Measurements from ENCODE around the gene S1PR4. TPM values are rescaled to one million over a fixed set of nuclear protein-coding genes. Genes with fewer than 3 reads are reported as not detected.

Gene S1PR4
- total RNA-seq, 1 donor from 2014 or later = not detected

DNA sequence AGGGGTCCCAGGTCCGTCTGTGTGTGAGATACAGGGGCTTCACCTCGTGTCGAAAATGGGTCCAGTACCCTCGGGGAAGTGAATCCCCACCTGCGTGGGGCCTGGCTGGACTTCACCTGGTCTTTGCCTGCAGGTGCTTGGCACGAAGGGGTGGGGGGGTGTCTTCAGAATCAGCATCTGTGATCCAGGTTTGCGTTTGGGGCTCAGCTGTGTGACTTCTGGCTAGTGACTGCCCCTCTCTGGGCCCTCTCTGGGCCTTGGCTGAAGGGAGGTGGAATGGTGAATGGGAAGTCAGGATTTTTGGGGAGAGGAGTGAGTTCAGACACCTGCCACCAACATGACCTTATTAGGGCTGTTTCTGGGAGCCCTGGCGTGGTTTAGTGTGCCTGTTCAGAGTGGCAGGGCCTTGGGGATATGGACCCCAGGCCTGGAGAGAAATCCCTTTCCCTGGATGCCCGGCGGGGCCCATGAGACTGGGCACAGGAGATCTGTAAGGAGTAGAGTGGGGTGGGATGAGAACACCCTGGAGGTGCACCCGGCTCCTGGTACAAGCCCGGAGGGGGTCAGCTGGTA, 48.6 kb downstream of the S1PR4 start:
- no peak overlapping the region for H2AFZ ChIP-seq (ENCODE audit: low read depth, low read length)
- H3K9ac ChIP-seq (ENCODE audit: low read length) = no peak overlapping the region
- Mint-ChIP-seq H3K36me3 (ENCODE audit: low read depth, unreplicated experiment) (no peaks in the 10 kb centered on the region), H3K4me1 (ENCODE audit: low read depth, unreplicated experiment) (no peaks in the 10 kb centered on the region), H3K9me3 (ENCODE audit: unreplicated experiment) (peaks cover 3% of the 10 kb centered on the region), H3K27me3 (ENCODE audit: low read depth, unreplicated experiment) (peaks cover 37% of the 10 kb centered on the region), H3K27ac (ENCODE audit: unreplicated experiment) (no peak overlapping the region), H3K4me3 (ENCODE audit: unreplicated experiment) (no peak overlapping the region)
- H3K27me3 ChIP-seq (ENCODE audit: insufficient read depth, low read length) = peaks cover 23% of the 10 kb centered on the region
- no peak overlapping the region for H3K4me2 ChIP-seq (ENCODE audit: low read length)
- no peak overlapping the region for H3K27ac ChIP-seq (ENCODE audit: low read depth, low read length)
- no peaks in the 10 kb centered on the region for H3K9me3 ChIP-seq (ENCODE audit: insufficient read depth, low read depth, low read length)
- TF ChIP-seq, protein P1, sequence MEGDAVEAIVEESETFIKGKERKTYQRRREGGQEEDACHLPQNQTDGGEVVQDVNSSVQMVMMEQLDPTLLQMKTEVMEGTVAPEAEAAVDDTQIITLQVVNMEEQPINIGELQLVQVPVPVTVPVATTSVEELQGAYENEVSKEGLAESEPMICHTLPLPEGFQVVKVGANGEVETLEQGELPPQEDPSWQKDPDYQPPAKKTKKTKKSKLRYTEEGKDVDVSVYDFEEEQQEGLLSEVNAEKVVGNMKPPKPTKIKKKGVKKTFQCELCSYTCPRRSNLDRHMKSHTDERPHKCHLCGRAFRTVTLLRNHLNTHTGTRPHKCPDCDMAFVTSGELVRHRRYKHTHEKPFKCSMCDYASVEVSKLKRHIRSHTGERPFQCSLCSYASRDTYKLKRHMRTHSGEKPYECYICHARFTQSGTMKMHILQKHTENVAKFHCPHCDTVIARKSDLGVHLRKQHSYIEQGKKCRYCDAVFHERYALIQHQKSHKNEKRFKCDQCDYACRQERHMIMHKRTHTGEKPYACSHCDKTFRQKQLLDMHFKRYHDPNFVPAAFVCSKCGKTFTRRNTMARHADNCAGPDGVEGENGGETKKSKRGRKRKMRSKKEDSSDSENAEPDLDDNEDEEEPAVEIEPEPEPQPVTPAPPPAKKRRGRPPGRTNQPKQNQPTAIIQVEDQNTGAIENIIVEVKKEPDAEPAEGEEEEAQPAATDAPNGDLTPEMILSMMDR (IDR thresholded peaks at IDR 0.05; ENCODE audit: insufficient read depth, low read depth, low read length) = no peak
- no peak for TF ChIP-seq EZH2 (IDR thresholded peaks at IDR 0.05; ENCODE audit: insufficient read depth, low read length)
- H4K20me1 ChIP-seq (ENCODE audit: insufficient read depth, low read length) = no peaks in the 10 kb centered on the region
- H3K4me1 ChIP-seq (ENCODE audit: insufficient read depth, low read length) = no peaks in the 10 kb centered on the region
- no peaks in the 10 kb centered on the region for H3K79me2 ChIP-seq (ENCODE audit: insufficient read depth, low read length)
- H3K4me3 ChIP-seq (ENCODE audit: insufficient read depth, low read depth, low read length) = no peak overlapping the region
- DNase-seq (ENCODE audit: low read depth) (no peak), FAIRE-seq (no peak)
- no peaks in the 10 kb centered on the region for H3K36me3 ChIP-seq (ENCODE audit: insufficient read depth, low read length)

DNA sequence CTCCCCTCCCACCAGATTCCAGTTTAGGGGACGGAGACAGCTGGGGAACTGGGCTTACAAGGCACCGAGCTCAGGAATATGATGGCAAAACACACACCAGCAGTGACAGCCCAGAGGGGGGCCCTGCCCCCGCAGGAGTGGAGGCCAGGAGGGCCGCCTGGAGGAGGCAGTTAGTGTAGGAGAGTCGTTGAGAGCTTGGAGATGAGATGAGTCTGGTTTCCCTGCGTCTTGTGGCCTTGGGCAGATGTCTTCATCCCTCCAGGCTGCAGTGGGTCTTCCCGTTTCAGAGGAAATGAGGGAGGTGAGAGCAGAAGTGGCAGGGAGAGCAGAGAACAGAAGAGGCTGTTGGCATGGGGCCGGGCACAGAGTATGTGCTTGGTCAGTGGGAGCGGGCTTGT, 50.8 kb downstream of the S1PR4 start:
- Mint-ChIP-seq H3K27ac (ENCODE audit: unreplicated experiment) (no peak overlapping the region), H3K9me3 (ENCODE audit: unreplicated experiment) (peaks cover 5% of the 10 kb centered on the region), H3K4me1 (ENCODE audit: low read depth, unreplicated experiment) (no peaks in the 10 kb centered on the region), H3K27me3 (ENCODE audit: low read depth, unreplicated experiment) (peaks cover 50% of the 10 kb centered on the region), H3K4me3 (ENCODE audit: unreplicated experiment) (no peak overlapping the region), H3K36me3 (ENCODE audit: low read depth, unreplicated experiment) (no peaks in the 10 kb centered on the region)
- peaks cover 23% of the 10 kb centered on the region for H3K27me3 ChIP-seq (ENCODE audit: insufficient read depth, low read length)
- no peak for TF ChIP-seq EZH2 (IDR thresholded peaks at IDR 0.05; ENCODE audit: insufficient read depth, low read length)
- TF ChIP-seq, protein P1 (IDR thresholded peaks at IDR 0.05; ENCODE audit: insufficient read depth, low read depth, low read length) = no peak
- no peak overlapping the region for H3K4me3 ChIP-seq (ENCODE audit: insufficient read depth, low read depth, low read length)
- H2AFZ ChIP-seq (ENCODE audit: low read depth, low read length) = no peak overlapping the region
- FAIRE-seq = no peak
- H3K27ac ChIP-seq (ENCODE audit: low read depth, low read length) = no peak overlapping the region
- H3K4me1 ChIP-seq (ENCODE audit: insufficient read depth, low read length) = no peaks in the 10 kb centered on the region
- H3K9me3 ChIP-seq (ENCODE audit: insufficient read depth, low read depth, low read length) = no peaks in the 10 kb centered on the region
- H3K79me2 ChIP-seq (ENCODE audit: insufficient read depth, low read length) = no peaks in the 10 kb centered on the region
- no peak for DNase-seq (ENCODE audit: low read depth)
- H4K20me1 ChIP-seq (ENCODE audit: insufficient read depth, low read length) = no peaks in the 10 kb centered on the region
- no peak overlapping the region for H3K9ac ChIP-seq (ENCODE audit: low read length)
- no peaks in the 10 kb centered on the region for H3K36me3 ChIP-seq (ENCODE audit: insufficient read depth, low read length)
- H3K4me2 ChIP-seq (ENCODE audit: low read length) = no peak overlapping the region

Other genes starting within 250 kb of the S1PR4 start
- gene ZNF77, start 233.8 kb upstream of the S1PR4 start, total RNA-seq = 1.4 and 1.5 TPM in 2 replicates
- gene TLE6, start 201.2 kb upstream of the S1PR4 start, total RNA-seq = 0.11 TPM in 1 of 2 replicates, not detected in the other
- 0.48 and 0.79 TPM in 2 replicates for gene TLE2, start 149.5 kb upstream of the S1PR4 start, total RNA-seq
- 200 and 210 TPM in 2 replicates for gene TLE5, start 116.3 kb upstream of the S1PR4 start, total RNA-seq
- 39.9 and 41.0 TPM in 2 replicates for gene GNA11, start 84.4 kb upstream of the S1PR4 start, total RNA-seq
- not detected in 2 replicates for gene GNA15, start 42.7 kb upstream of the S1PR4 start, total RNA-seq
- 95.8 and 97.3 TPM in 2 replicates for gene NCLN, start 7.2 kb downstream of the S1PR4 start, total RNA-seq
- gene CELF5, start 45.9 kb downstream of the S1PR4 start, total RNA-seq = 1.2 and 1.4 TPM in 2 replicates
- 38.3 and 49.8 TPM in 2 replicates for gene NFIC, start 187.8 kb downstream of the S1PR4 start, total RNA-seq

Data from astrocyte (in vitro differentiated cells and primary cell).